Measurements from ENCODE around the gene SH2D6.
"Not testable (repeated sequence)": the region's sequence is repeated elsewhere in the genome, so short reads cannot be mapped to it uniquely, and the experiment has no call there.

The SH2D6 gene

DNA sequence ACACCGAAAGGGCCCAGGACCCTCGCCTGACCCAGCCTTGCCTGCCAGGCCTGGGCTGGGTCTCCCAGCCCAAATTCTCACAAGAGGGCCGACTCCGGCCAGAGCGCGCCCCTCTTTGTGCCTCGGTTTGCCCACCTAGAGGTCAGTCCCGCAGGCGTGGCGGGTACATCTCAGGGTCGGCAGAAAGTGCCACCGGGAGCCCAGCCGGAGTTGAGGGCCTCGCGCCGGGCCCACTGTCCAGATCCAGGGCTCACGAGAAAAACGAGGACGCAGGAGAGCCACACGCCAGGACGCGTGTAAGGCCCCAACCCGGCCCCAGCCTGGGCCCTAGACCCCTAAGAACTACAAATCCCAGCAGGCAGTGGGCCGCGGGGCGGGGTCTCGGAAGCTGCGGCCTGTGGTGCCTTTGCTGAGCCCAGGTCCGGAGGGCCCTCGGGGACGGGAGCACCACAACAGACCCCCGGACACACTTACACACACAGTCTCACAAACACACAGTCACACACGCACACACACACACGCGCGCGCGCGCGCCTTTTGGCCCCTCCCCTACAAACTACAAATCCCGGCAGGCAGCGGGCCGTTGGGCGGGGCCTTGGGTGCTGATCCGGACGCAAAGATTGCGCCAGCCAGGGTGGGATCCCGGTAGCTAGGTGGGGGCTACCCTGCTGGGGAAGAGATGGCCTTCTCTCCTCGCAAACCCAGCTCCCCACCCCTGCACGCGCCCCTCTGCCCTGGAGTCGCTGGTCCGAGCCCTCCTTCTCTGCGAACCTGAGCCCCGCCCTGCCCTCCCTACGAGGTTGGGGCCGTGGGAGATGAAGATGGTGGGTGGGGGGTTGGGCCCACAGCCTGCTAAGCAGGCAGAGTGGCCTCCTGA is at the start of gene SH2D6:
TSS of gene SH2D6 (plus strand) at position 583 of the 877 bp plus-strand sequence. CDS start 10,752 bp downstream, outside the sequence.
- peak; percentile 88 for DNase-seq
- in situ Hi-C loops (cut with MboI; ENCODE audit: low pct_unique_long_range_greater_than_20kb, low sequenced_read_pairs): no loop called here

DNA sequence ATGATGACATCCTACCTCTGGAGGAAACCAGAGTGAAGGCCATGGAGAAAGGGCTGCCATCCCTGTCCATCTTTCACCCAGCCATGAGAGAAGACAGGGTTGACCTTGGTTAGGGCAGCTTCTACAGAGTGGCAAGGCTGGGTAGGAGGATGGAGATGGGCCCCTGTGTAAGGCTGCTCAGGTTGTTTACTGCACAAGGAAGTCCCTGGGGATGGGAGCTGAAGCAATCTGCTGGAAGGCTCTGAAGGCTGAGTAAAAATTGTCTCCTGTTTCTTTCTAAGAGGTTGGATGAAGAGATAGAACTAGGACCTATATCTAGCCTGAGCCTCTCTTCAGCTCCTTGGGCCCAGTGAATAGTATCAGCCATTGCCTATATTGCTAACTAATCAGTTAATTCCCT is 49.6 kb upstream of the SH2D6 start:
- DNase-seq: no peak
- in situ Hi-C loops (cut with MboI; ENCODE audit: low pct_unique_long_range_greater_than_20kb, low sequenced_read_pairs): no loop called here

DNA sequence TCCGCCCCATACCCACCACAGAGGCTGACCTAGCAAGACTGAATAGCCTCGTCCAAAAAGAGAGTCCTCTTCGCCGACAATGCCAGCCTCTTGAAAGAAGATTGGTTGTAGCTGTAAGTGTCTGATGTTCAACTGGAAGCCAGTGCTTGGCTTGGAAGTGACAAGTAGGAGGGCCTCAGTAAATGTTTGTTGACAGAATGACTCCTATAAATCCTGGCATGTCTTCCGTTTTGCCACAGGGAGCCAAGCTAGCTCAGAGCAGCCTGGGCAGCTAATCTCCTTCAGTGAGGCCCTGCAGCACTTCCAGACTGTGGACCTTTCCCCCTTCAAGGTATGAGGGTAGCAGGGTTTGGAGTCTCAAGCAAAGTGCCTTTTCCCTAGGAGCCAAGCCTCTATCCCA is 49.0 kb upstream of the SH2D6 start:
- in situ Hi-C loops (cut with MboI; ENCODE audit: low pct_unique_long_range_greater_than_20kb, low sequenced_read_pairs): no loop called here
- no peak for DNase-seq

DNA sequence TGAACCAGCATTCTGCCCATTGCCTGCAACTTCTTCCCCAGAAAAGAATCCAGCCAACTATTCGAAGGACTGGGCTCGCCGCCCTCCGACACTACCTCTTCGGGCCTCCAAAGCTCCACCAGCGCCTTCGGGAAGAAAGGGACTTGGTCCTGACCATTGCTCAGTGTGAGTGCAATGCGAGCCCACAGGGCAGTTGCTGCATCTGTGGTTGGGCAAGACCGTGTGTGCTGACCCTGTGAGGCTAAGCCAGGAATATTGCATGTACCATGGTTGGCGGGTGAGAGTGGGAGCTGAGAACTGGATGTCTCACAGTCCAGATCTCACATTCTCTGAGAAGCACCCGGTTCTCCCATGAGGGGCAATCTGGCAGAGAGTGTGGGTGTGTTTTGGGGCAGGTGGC is 47.5 kb upstream of the SH2D6 start:
- DNase-seq: no peak
- in situ Hi-C loops (cut with MboI; ENCODE audit: low pct_unique_long_range_greater_than_20kb, low sequenced_read_pairs): no loop called here

DNA sequence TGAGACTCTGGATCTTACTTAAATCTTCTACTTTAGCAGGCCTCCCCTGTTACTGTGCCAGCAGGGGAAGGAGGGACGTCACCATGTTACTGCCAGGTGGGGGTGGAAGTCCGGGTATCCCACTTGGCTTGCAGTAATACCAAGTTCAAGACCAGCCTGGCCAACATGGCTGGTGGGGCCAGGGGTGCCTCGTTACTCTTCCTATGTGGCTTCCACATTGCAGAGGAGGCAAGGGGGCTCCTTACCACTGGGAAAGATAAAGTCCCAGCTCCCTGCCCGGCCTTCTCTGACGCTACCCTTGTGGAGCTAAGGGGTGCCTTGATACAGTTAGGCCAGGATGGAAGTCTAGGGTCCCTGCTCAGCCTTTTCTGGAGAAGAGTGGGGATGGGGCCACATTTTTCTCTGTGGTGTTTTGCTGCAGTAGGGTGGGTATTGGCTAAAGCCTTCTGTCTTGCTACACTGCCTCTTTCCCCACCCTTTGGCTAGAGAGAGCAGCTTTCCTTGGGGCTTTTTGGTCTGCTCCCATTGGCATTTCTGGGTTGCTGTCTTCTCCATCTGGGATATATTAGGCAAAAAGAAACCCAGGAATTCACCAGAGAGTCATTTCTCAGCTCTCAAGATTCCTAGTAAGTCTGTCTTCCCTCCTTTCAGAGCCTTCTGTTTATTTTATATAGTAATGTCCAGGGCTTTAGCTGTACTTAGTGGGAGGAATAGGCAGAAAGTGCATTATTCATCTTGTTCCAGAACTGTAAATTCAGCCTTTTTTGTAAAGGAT is 42.0 kb upstream of the SH2D6 start:
- in situ Hi-C loops (cut with MboI; ENCODE audit: low pct_unique_long_range_greater_than_20kb, low sequenced_read_pairs): no loop called here
- no peak for DNase-seq

DNA sequence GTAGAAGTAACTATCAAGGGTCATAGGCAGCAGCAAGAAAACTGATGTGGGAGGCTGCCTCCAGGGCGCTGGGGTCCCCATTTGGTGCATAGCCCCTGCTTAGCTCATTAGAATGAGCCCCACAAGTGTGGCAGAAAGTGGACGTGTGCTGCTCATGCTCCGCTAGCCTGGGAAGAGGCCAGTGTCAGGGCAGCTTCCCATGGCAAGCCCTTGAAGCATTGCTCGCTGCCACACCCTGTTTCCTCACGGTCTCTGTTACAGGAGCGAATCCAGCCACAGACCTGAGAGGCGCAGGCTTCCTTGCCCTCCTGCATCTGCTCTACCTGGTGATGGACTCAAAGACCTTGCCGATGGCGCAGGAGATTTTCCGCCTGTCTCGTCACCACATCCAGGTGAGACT is 41.4 kb upstream of the SH2D6 start:
- DNase-seq: no peak

DNA sequence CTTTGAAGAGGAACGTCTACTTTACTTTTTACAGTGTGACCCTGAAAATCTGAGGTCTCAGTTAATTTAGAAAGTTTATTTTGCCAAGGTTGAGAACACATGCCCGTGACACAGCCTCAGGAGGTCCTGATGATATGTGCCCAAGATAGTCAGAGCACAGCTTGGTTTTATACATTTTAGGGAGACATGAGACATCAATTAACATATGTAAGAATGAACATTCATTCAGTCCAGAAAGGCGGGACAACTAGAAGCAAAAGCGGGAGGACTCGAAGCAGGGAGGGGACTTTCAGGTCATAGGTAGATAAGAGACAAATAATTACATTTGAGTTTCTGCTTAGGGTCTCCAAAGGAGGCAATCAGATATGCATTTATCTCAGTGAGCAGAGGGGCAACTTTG is 40.3 kb upstream of the SH2D6 start:
- in situ Hi-C loops (cut with MboI; ENCODE audit: low pct_unique_long_range_greater_than_20kb, low sequenced_read_pairs): no loop called here
- no peak for DNase-seq

More for the DNA sequence above, 41.4 kb upstream of the SH2D6 start:
- in situ Hi-C loops (cut with MboI; ENCODE audit: low pct_unique_long_range_greater_than_20kb, low sequenced_read_pairs): no loop called here

DNA sequence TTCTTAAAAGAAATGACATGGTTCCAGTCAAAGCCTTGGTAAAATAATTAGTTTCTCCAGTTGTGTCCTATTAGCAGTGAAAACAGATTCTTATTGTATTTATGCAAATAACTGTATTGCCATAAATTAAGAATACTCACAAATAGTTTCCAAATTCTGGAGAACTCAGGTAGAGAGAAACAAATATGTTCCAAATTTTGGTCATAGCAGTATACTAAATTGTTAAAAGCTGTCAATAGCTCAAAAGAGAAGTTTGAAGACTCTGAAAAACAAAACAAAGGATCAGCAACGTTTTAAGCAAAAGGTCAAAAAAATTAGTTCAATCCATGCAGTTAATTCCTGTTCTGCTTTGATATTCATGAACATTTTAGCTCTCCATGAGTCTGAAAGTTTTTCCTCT is 38.5 kb upstream of the SH2D6 start:
- in situ Hi-C loops (cut with MboI; ENCODE audit: low pct_unique_long_range_greater_than_20kb, low sequenced_read_pairs): no loop called here
- no peak for DNase-seq

DNA sequence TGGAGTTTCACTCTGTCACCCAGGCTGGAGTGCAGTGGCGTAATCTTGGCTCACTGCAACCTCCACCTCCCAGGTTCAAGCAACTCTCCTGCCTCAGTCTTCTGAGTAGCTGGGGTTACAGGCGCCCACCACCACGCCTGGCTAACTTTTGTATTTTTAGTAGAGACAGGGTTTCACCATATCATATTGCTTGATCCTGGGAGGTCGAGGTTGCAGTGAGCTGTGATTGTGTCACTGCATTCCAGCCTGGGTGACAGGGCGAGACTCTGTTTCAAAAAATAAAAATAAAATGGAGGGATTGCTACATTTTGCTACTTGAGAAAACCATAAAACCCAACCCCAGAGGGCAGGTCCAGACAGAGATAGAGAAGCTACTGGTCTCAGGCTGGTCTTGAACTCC is 35.4 kb upstream of the SH2D6 start:
- in situ Hi-C loops (cut with MboI; ENCODE audit: low pct_unique_long_range_greater_than_20kb, low sequenced_read_pairs); DNase-seq: not testable (repeated sequence)

DNA sequence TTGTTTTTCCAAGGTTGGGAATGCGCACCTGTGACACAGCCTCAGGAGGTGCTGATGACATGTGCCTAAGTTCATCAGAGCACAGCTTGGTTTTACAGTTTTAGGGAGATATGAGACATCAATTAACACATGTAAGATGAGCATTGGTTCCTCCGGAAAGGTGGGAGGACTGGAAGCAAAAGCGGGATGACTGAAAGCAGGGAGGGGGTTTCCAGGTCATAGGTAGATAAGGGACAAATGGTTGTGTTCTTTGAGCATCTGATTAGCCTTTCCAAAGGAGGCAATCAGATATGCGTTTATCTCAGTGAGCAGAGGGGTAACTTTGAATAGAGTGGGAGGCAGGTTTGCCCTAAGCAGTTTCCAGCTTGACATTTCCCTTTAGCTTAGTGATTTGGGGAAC is 34.7 kb upstream of the SH2D6 start:
- in situ Hi-C loops (cut with MboI; ENCODE audit: low pct_unique_long_range_greater_than_20kb, low sequenced_read_pairs): no loop called here
- DNase-seq: no peak

DNA sequence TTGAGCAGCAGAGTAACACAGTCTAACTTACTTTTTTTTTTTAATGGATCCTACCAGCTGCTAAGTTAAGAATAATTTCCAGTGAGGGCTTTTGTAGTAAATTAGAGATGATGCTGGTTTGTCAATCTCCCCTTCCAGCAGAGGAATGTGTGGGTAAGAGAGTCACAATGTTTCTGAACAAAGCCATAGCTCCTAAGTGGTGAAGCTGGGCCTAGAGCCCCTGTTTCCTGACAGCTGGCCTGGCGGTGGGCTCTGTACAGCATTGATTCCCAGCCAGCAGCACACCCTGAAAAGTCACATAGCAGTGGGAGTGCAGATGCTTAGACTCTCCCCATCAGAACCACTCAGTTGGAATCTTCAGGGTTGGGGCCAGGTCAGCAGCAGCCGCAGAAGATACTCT is 32.8 kb upstream of the SH2D6 start:
- in situ Hi-C loops (cut with MboI; ENCODE audit: low pct_unique_long_range_greater_than_20kb, low sequenced_read_pairs): no loop called here

DNA sequence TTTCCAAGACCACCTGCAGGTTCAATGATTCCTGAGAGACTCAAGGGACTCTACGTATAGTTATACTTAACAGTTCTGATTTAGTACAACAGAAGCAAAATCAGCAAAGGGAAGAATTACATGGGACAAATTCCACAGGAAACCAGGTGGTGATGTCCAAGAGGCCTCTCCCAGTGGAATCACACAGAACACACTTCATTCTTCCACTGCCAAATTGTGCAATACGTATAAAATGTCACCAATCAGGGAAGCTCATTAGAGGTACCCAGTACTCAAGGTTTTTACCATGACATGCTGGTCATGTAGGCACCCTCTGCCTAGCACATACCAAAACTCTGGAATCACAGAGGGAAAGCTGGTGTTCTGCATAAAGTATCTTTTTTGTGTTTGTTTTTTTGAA is 30.8 kb upstream of the SH2D6 start:
- in situ Hi-C loops (cut with MboI; ENCODE audit: low pct_unique_long_range_greater_than_20kb, low sequenced_read_pairs): no loop called here
- DNase-seq: no peak

More for the DNA sequence above, 32.8 kb upstream of the SH2D6 start:
- no peak for DNase-seq

DNA sequence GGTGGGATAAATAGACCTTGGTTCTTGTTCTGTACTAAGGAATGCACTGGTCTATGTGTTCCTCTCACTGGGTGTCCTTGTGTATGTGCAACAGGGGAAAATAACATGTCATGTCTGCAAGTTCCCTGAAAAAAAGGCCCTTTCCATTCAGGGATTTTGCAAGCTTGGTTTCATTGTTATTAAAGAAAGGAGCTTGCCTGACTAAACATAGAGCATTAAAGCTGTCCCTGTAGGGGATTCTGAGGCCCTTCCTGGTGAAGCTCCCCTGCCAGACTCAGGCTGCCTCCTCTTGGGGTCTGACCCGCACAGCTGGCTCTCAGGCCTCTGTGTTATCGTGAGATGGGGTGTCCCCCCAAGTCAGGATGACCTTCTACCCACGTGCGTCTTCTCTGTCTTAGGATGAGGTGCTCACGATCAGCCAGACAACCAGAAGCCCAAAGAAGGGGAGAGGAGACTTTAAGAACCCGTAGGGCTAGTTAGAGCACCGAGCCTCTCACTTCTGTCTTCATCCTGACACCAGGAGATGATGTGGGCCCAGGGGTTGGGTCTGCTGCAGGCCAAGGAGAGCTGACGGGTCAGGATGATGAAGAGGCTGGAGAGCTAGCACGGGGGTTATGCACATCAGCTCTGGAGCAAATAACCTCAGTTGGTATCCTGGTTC is 29.5 kb upstream of the SH2D6 start:
- no peak for DNase-seq

DNA sequence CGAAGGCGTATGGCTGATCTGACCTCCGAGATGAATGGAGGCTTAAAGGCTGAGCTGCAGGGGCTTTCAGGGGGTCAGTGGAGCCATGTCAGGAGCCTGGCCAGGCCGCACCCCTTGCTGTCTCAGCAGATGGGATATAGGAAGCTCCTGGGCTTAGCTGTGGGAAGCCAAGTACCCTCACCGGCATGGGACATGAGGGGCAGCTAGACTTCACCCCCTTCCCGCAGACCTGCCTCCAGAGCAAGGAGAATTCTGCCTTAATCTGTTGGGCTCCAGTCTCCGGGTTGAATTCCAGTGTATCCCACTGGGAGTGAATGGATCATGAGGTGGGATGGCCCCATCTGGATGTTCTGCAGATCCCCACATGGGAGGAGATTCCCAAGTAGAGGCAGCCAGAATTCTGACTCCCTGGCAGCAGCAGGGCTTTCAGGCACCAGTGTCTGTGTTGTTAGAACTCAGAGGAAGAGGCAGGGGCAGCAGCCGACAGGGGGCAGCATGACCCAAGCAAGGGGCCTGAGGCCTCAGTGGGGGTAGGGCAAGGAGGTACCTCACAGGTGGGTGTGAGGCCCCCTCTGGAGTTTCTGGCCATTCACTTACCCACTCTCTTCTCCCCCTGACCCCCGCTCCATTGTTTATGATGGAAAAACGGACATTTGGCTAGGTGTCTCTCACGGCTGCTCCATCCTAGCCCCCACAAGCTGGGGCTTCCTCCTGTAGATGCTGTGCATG is 27.4 kb upstream of the SH2D6 start:
- peak; percentile 75 for DNase-seq
- in situ Hi-C loops (cut with MboI; ENCODE audit: low pct_unique_long_range_greater_than_20kb, low sequenced_read_pairs): no loop called here

More for the DNA sequence above, 29.5 kb upstream of the SH2D6 start:
- in situ Hi-C loops (cut with MboI; ENCODE audit: low pct_unique_long_range_greater_than_20kb, low sequenced_read_pairs): no loop called here

DNA sequence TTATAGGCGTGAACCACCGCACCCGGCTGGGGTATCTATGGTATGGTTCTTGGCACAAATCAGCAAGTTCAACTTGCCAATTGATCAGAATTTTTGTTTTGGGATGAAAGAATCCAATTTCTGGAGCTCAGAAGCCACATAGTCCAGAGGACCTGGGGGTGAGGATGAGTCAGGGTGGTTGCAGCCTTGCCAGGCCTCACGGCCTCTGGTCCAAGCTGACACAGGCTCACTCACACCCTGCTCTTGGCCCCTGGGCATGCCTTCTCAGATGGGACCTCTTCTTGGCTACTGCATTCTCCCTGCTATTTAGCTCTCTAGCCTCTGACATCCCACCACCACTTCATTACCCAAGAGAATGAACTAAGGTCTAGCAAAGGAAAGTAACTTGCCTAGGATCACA is 24.7 kb upstream of the SH2D6 start:
- in situ Hi-C loops (cut with MboI; ENCODE audit: low pct_unique_long_range_greater_than_20kb, low sequenced_read_pairs): no loop called here

DNA sequence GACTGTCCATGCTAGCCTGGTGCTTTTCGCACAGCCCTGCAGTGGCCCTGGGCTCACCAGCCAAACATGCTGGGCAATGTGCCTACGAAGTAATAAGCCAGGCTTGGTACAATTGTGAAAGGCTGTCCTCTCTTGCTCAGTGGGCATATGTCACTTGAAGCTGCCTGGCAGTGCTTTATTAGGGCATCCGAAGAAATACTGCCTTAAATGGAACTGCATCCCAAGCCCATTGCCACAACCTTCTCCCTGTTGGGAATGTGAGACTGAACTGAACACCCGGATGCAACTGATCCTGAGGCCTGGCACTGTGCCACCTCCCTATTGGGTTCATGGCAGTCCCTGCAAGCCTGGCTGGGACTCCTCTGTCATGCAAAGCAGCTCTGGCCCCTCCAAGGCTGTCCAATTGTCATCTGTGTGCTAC is 24.2 kb upstream of the SH2D6 start:
- no peak for DNase-seq
- in situ Hi-C loops (cut with MboI; ENCODE audit: low pct_unique_long_range_greater_than_20kb, low sequenced_read_pairs): no loop called here

More for the DNA sequence above, 24.7 kb upstream of the SH2D6 start:
- DNase-seq: no peak

DNA sequence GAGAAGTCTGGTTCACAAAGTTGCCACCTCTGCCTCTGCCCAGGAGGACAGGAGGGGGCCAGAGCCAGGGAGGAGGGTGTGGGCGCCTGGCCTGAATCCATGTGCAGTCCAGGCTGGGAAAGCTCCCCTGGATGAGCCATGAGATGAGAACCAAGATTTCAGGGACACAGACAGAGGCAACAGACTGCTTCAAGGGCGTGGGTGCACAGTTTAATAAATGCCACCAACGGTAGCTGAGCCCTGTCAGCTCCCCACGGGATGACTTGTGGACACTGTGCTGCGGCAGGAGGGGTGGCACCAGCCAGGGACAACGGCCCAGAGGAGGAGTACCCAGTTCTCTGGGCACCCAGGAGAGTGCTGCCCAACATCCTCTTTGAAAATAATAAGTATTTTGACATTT is 23.5 kb upstream of the SH2D6 start:
- in situ Hi-C loops (cut with MboI; ENCODE audit: low pct_unique_long_range_greater_than_20kb, low sequenced_read_pairs): no loop called here
- DNase-seq: no peak

DNA sequence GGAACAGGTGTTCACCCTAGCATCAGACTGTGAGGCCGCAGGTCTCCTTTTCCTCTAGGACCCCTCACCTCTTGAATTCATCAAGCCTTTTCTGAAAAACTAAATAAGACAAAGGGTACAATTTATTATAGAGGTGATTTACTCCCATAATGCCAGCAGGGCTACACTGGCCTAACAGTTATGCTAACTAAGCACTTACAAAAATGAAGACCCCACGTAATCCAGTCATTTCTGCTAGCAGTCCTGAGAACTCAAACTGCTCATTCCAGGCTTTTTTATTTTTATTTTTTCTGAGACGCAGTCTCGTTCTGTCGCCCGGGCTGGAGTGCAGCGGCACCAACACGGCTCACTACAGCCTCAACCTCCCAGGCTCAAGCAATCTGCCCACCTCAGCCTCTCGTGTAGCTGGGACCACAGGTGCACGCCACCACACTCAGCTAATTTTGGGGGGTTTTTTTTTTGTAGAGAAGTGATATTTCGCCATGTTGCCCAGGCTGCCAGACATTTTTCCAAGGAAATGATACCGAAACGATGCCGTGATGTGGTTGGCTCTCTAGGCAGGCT is 22.5 kb upstream of the SH2D6 start:
- no peak for DNase-seq
- in situ Hi-C loops (cut with MboI; ENCODE audit: low pct_unique_long_range_greater_than_20kb, low sequenced_read_pairs): no loop called here
